Activated B cell treated with CpG ODN at 0.5 μM for 24 hours (primary cell): ENCODE data around the gene VAC14. TPM values are rescaled to one million over a fixed set of nuclear protein-coding genes. Genes with fewer than 3 reads are reported as not detected.

Experiments used
- ATAC-seq: fragments of 200-7000 bp; cut with Tn5 transposase; one replicate; pipeline ENCODE4 v1.10.0; 2021; ENCODE audit warnings: low read depth, mild to moderate bottlenecking, moderate library complexity
- CTCF ChIA-PET: fragments of 350-600 bp; sonication (Branson Sonifier 250); formaldehyde crosslinking; loops from one replicate; lab custom pipeline; 2021; ENCODE audit warnings: antibody characterized with exemption; lab: Charles Lee
- POLR2A ChIA-PET: fragments of 350-600 bp; sonication (Branson Sonifier 250); formaldehyde crosslinking; loops from one replicate; lab custom pipeline; 2021; ENCODE audit warnings: antibody characterized with exemption; lab: Charles Lee
- DNase-seq: peaks from one replicate; pipeline ENCODE4 v3.0.0; 2022
- H3K27ac Mint-ChIP-seq: one replicate; pipeline ENCODE4 v1.8.0; 2020; ENCODE audit warnings: mixed read lengths
- H3K27me3 Mint-ChIP-seq: one replicate; pipeline ENCODE4 v1.8.0; 2021; ENCODE audit warnings: mixed read lengths
- H3K36me3 Mint-ChIP-seq: one replicate; pipeline ENCODE4 v1.8.0; 2021; ENCODE audit warnings: low read depth, mixed read lengths
- H3K4me1 Mint-ChIP-seq: one replicate; pipeline ENCODE4 v1.8.0; 2021; ENCODE audit warnings: mixed read lengths
- H3K4me3 Mint-ChIP-seq: one replicate; pipeline ENCODE4 v1.8.0; 2020; ENCODE audit warnings: mild to moderate bottlenecking, mixed read lengths
- H3K9me3 Mint-ChIP-seq: one replicate; pipeline ENCODE4 v1.8.0; 2020; ENCODE audit warnings: mixed read lengths
- intact Hi-C: fragments of 100-400 bp; cut with micrococcal nuclease; formaldehyde crosslinking; loops from one replicate; pipeline ENCODE4 v1.15.1; 2024
- total RNA-seq: library from RNA; stranded (reverse); gene quantifications from 2 replicates; pipeline ENCODE4 v1.2.3, GENCODE V29; 2022
- TF ChIP-seq, protein P1 (sequence below): fragments of 200-600 bp; IDR thresholded peaks from one replicate; pipeline ENCODE4 v1.8.0; 2022; ENCODE audit warnings: antibody characterized with exemption, mild to moderate bottlenecking

The VAC14 gene
- total RNA-seq, 1 donor from 2014 or later, result 53.4 TPM

- Mint-ChIP-seq H3K36me3 (peaks cover 33% of the 10 kb centered on the region), H3K4me1 (no peaks in the 10 kb centered on the region), H3K27me3 (no peaks in the 10 kb centered on the region), H3K4me3 (no peak overlapping the region), H3K9me3 (no peaks in the 10 kb centered on the region), H3K27ac (no peak overlapping the region)
- TF ChIP-seq, protein P1, sequence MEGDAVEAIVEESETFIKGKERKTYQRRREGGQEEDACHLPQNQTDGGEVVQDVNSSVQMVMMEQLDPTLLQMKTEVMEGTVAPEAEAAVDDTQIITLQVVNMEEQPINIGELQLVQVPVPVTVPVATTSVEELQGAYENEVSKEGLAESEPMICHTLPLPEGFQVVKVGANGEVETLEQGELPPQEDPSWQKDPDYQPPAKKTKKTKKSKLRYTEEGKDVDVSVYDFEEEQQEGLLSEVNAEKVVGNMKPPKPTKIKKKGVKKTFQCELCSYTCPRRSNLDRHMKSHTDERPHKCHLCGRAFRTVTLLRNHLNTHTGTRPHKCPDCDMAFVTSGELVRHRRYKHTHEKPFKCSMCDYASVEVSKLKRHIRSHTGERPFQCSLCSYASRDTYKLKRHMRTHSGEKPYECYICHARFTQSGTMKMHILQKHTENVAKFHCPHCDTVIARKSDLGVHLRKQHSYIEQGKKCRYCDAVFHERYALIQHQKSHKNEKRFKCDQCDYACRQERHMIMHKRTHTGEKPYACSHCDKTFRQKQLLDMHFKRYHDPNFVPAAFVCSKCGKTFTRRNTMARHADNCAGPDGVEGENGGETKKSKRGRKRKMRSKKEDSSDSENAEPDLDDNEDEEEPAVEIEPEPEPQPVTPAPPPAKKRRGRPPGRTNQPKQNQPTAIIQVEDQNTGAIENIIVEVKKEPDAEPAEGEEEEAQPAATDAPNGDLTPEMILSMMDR, result no peak
- ChIA-PET POLR2A (no interaction called here), CTCF (no interaction called here)
- ATAC-seq, result no peak
- DNase-seq, result no peak
- intact Hi-C loops, result no loop called here
Measured at GRCh38 chr16:70712359-70712758, 88.6 kb downstream of the VAC14 start.

- H3K36me3 Mint-ChIP-seq, result peaks cover 35% of the 10 kb centered on the region
- TF ChIP-seq, protein P1, result no peak
- H3K4me3 Mint-ChIP-seq, result no peak overlapping the region
- ChIA-PET POLR2A (no interaction called here), CTCF (no interaction called here)
- no peak overlapping the region for H3K27ac Mint-ChIP-seq
- H3K27me3 Mint-ChIP-seq, result no peaks in the 10 kb centered on the region
- no peaks in the 10 kb centered on the region for H3K9me3 Mint-ChIP-seq
- H3K4me1 Mint-ChIP-seq, result no peaks in the 10 kb centered on the region
- ATAC-seq (no peak), DNase-seq (no peak)
- intact Hi-C loops, result no loop called here
Measured at GRCh38 chr16:70711211-70712031, 89.5 kb downstream of the VAC14 start.

DNA sequence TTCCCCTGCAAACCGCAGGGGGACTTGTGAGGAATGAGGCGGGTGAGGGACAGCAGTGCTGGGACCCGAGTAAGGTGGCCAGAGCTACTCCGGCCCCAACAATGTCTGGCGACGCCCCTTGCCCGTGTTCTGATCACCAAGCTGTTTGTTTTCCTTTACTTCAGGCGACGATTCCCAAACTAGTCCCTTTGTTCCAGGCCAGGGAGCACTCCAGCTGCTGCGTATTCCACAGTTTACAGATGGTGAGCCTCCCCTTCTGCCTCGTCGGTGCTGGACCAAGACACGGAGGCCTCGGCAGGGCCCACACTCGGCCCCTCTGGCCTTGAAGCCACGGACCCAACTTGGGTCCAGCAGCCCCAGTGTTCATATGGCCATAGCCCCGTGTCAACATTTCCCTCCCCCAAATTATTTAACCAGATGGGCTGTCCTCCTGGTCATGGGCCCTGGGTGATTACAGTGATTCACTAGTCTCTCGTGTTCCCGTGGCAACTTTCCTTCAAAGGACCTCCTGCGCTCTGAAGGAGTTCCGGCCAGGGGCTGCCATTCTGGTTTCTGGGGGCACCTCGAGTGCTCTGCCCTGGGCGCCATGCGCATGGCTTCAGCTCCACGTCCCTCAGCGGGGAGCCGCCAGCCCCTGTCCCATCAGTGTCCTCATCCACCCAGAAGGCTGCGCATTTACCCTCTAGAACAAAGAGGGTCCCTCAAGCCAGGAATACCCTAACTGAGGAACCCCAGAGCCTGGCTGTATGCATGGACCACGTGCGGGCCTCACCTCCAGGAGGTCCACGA is 90.3 kb downstream of the VAC14 start:
- no peaks in the 10 kb centered on the region for H3K27me3 Mint-ChIP-seq
- ChIA-PET POLR2A (no interaction called here), CTCF (no interaction called here)
- ATAC-seq, result no peak
- H3K4me3 Mint-ChIP-seq, result no peak overlapping the region
- DNase-seq, result no peak
- peaks cover 35% of the 10 kb centered on the region for H3K36me3 Mint-ChIP-seq
- no peaks in the 10 kb centered on the region for H3K4me1 Mint-ChIP-seq
- no peak overlapping the region for H3K27ac Mint-ChIP-seq
- TF ChIP-seq, protein P1, result no peak
- intact Hi-C loops, result no loop called here
- no peaks in the 10 kb centered on the region for H3K9me3 Mint-ChIP-seq

DNA sequence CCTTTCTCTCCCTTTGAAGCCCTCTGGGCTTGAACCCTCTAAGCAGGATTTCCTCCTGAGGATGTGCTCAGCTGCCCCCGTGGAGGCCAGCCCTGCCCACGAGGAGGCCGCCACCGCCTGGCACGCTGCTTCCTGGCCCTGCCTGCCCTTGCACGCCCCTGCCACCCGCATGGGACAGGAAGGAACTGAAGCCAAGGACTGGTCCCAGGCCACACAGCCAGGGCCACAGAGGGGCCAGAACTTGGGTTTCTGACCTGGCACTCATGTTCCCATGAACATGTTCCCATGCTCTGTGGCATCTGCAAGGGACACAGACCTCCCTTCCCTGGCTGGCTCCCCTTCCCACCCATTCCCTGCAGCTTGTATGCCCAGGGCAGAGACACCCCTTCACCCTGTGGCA is 91.0 kb downstream of the VAC14 start:
- DNase-seq (no peak), ATAC-seq (no peak)
- ChIA-PET CTCF (no interaction called here), POLR2A (no interaction called here)
- no peaks in the 10 kb centered on the region for H3K9me3 Mint-ChIP-seq
- TF ChIP-seq, protein P1, result no peak
- H3K27ac Mint-ChIP-seq, result no peak overlapping the region
- H3K4me1 Mint-ChIP-seq, result no peaks in the 10 kb centered on the region
- H3K27me3 Mint-ChIP-seq, result no peaks in the 10 kb centered on the region
- H3K36me3 Mint-ChIP-seq, result peaks cover 32% of the 10 kb centered on the region
- intact Hi-C loops, result no loop called here
- no peak overlapping the region for H3K4me3 Mint-ChIP-seq

GRCh38 chr16:70709457-70709856 is 91.5 kb downstream of the VAC14 start:
- H3K9me3 Mint-ChIP-seq, result no peaks in the 10 kb centered on the region
- peaks cover 32% of the 10 kb centered on the region for H3K36me3 Mint-ChIP-seq
- no peaks in the 10 kb centered on the region for H3K4me1 Mint-ChIP-seq
- ChIA-PET POLR2A (no interaction called here), CTCF (no interaction called here)
- H3K27ac Mint-ChIP-seq, result no peak overlapping the region
- TF ChIP-seq, protein P1, result no peak
- no peak for DNase-seq
- no peaks in the 10 kb centered on the region for H3K27me3 Mint-ChIP-seq
- no peak overlapping the region for H3K4me3 Mint-ChIP-seq
- intact Hi-C loops, result no loop called here
- ATAC-seq, result no peak
